WTC11 (cell line): ENCODE data around the gene MEGF8. TPM values are rescaled to one million over a fixed set of nuclear protein-coding genes. Genes with fewer than 3 reads are reported as not detected.

ENCODE experiments used
- ATAC-seq: fragments of 200-7000 bp; cut with Tn5 transposase; 2 replicates; pipeline ENCODE4 v1.10.0; 2021; ENCODE audit warnings: mild to moderate bottlenecking, moderate library complexity
- CTCF ChIA-PET: fragments of 300-600 bp; sonication (Branson Sonifier 250); formaldehyde crosslinking; loops from one replicate; lab custom pipeline; 2021; ENCODE audit warnings: antibody characterized with exemption; lab: Charles Lee
- POLR2A ChIA-PET: fragments of 350-600 bp; sonication (Branson Sonifier 250); formaldehyde crosslinking; loops from one replicate; lab custom pipeline; 2021; ENCODE audit warnings: antibody characterized with exemption; lab: Charles Lee
- DNase-seq: peaks from one replicate; pipeline ENCODE4 v3.0.0; 2021; ENCODE audit warnings: low spot score
- H3K27ac Mint-ChIP-seq: 2 replicates; pipeline ENCODE4 v1.8.0; 2021; ENCODE audit warnings: mixed read lengths
- H3K27me3 Mint-ChIP-seq: 2 replicates; pipeline ENCODE4 v1.8.0; 2021; ENCODE audit warnings: low read depth, mild to moderate bottlenecking, moderate library complexity, mixed read lengths
- H3K36me3 Mint-ChIP-seq: 2 replicates; pipeline ENCODE4 v1.8.0; 2021; ENCODE audit warnings: mixed read lengths
- H3K4me1 Mint-ChIP-seq: 2 replicates; pipeline ENCODE4 v1.8.0; 2022; ENCODE audit warnings: mixed read lengths
- H3K4me3 Mint-ChIP-seq: 2 replicates; pipeline ENCODE4 v1.8.0; 2021; ENCODE audit warnings: mild to moderate bottlenecking, moderate library complexity, mixed read lengths
- H3K9me3 Mint-ChIP-seq: 2 replicates; pipeline ENCODE4 v1.8.0; 2021; ENCODE audit warnings: mixed read lengths
- CBFB ChIP-seq: sonication (generic); formaldehyde crosslinking; IDR thresholded peaks from 2 replicates; pipeline ENCODE4 v1.8.1; 2022; ENCODE audit warnings: mild to moderate bottlenecking, low read depth, missing genetic modification reagents
- ELF4 ChIP-seq: sonication (generic); formaldehyde crosslinking; IDR thresholded peaks from 2 replicates; pipeline ENCODE4 v1.8.1; 2022; ENCODE audit warnings: low read depth, mild to moderate bottlenecking, moderate library complexity, missing genetic modification reagents
- ETV6 ChIP-seq: sonication (generic); formaldehyde crosslinking; IDR thresholded peaks from 2 replicates; pipeline ENCODE4 v1.8.1; 2022; ENCODE audit warnings: mild to moderate bottlenecking, missing genetic modification reagents
- FOXJ3 ChIP-seq: sonication (generic); formaldehyde crosslinking; IDR thresholded peaks from 2 replicates; pipeline ENCODE4 v1.9.0; 2021; ENCODE audit warnings: missing genetic modification reagents, mild to moderate bottlenecking, borderline replicate concordance
- GABPB1 ChIP-seq: sonication (generic); formaldehyde crosslinking; IDR thresholded peaks from 2 replicates; pipeline ENCODE4 v1.8.1; 2023; ENCODE audit warnings: mild to moderate bottlenecking, missing genetic modification reagents
- HMGA2 ChIP-seq: fragments of 250-450 bp; sonication (Bioruptor Pico); IDR thresholded peaks from 2 replicates; pipeline ENCODE4 v1.4.0; 2021; ENCODE audit warnings: mild to moderate bottlenecking, moderate library complexity
- JUN ChIP-seq: sonication (generic); formaldehyde crosslinking; IDR thresholded peaks from 2 replicates; pipeline ENCODE4 v1.8.0; 2023; ENCODE audit warnings: mild to moderate bottlenecking, missing genetic modification reagents
- KAT7 ChIP-seq: sonication (generic); formaldehyde crosslinking; IDR thresholded peaks from 2 replicates; pipeline ENCODE4 v1.8.1; 2023; ENCODE audit warnings: missing genetic modification reagents, mild to moderate bottlenecking, borderline replicate concordance
- NR1H2 ChIP-seq: sonication (generic); formaldehyde crosslinking; IDR thresholded peaks from 2 replicates; pipeline ENCODE4 v1.9.0; 2021; ENCODE audit warnings: mild to moderate bottlenecking, moderate library complexity, missing genetic modification reagents
- NR3C1 ChIP-seq: sonication (generic); formaldehyde crosslinking; conservative IDR thresholded peaks from 2 replicates; pipeline ENCODE4 v1.8.1; 2023; ENCODE audit warnings: low read depth, mild to moderate bottlenecking, missing genetic modification reagents
- SMAD3 ChIP-seq: sonication (generic); formaldehyde crosslinking; IDR thresholded peaks from 2 replicates; pipeline ENCODE4 v1.8.0; 2022; ENCODE audit warnings: missing genetic modification reagents, mild to moderate bottlenecking, borderline replicate concordance
- SOX15 ChIP-seq: fragments of 250-450 bp; sonication (Bioruptor Pico); IDR thresholded peaks from 2 replicates; pipeline ENCODE4 v1.9.0; 2021; ENCODE audit warnings: mild to moderate bottlenecking
- SP1 ChIP-seq: sonication (generic); formaldehyde crosslinking; conservative IDR thresholded peaks from 2 replicates; pipeline ENCODE4 v1.8.1; 2022; ENCODE audit warnings: missing genetic modification reagents
- TEAD1 ChIP-seq: sonication (generic); formaldehyde crosslinking; IDR thresholded peaks from 2 replicates; pipeline ENCODE4 v1.8.0; 2022; ENCODE audit warnings: mild to moderate bottlenecking, missing genetic modification reagents
- TP53 ChIP-seq: sonication (generic); formaldehyde crosslinking; IDR thresholded peaks from 2 replicates; pipeline ENCODE4 v1.8.1; 2023; ENCODE audit warnings: mild to moderate bottlenecking, missing genetic modification reagents
- ZBTB21 ChIP-seq: sonication (generic); formaldehyde crosslinking; IDR thresholded peaks from 2 replicates; pipeline ENCODE4 v1.8.1; 2023; ENCODE audit warnings: mild to moderate bottlenecking, missing genetic modification reagents, borderline replicate concordance
- ZNF423 ChIP-seq: fragments of 250-450 bp; sonication (Bioruptor Pico); IDR thresholded peaks from 2 replicates; pipeline ENCODE4 v2.1.2; 2022; ENCODE audit warnings: mild to moderate bottlenecking, moderate library complexity
- total RNA-seq: library from RNA; stranded (reverse); gene quantifications from 3 replicates; pipeline ENCODE4 v1.2.3, GENCODE V29; 2021
- TF ChIP-seq, protein P1 (sequence below): sonication (generic); formaldehyde crosslinking; IDR thresholded peaks from 2 replicates; pipeline ENCODE4 v1.8.1; 2023; ENCODE audit warnings: mild to moderate bottlenecking, missing genetic modification reagents, borderline replicate concordance
- TF ChIP-seq, protein P2 (sequence below): fragments of 250-450 bp; sonication (Bioruptor Pico); IDR thresholded peaks from 2 replicates; pipeline ENCODE4 v1.9.0; 2021; ENCODE audit warnings: moderate library complexity, mild to moderate bottlenecking, inconsistent platforms, borderline replicate concordance
- TF ChIP-seq, protein P3 (sequence below): sonication (generic); formaldehyde crosslinking; IDR thresholded peaks from 2 replicates; pipeline ENCODE4 v1.8.1; 2022; ENCODE audit warnings: mild to moderate bottlenecking, missing genetic modification reagents, moderate library complexity, borderline replicate concordance
- TF ChIP-seq, protein P4 (sequence below): sonication (generic); formaldehyde crosslinking; IDR thresholded peaks from 2 replicates; pipeline ENCODE4 v1.8.1; 2022; ENCODE audit warnings: low read depth, mild to moderate bottlenecking, moderate library complexity, missing genetic modification reagents, borderline replicate concordance
- TF ChIP-seq, protein P5 (sequence below): sonication (generic); formaldehyde crosslinking; IDR thresholded peaks from 2 replicates; pipeline ENCODE4 v1.8.1; 2022; ENCODE audit warnings: low read depth, missing genetic modification reagents, borderline replicate concordance
- TF ChIP-seq, protein P6 (sequence below): sonication (generic); formaldehyde crosslinking; IDR thresholded peaks from 2 replicates; pipeline ENCODE4 v1.8.1; 2023; ENCODE audit warnings: mild to moderate bottlenecking, missing genetic modification reagents, moderate library complexity

MEGF8 gene
- total RNA-seq, 1 experiment from 2014 or later: 42.1 TPM

DNA sequence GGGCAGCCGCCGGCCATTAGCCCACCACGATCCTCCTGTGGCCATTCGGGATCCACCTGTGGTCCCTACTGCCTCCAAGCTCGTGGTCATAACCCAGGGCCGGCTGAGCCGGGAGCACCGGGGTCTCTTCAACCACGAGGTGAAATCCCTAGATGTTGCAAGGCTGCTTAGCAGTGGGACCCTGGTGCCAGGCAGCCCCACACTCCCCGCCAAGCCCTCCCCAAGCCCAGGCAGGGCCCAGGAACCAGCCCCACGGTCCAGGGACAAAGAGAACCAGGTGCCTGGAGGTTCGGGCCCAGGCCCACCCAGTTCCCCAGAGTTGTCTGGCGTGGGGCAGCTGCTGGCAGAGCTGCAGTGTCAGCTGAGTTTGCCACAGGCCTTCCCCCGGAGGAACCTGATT lies 15.7 kb upstream of the MEGF8 start:
- Mint-ChIP-seq H3K9me3 (no peaks in the 10 kb centered on the region), H3K4me1 (peaks cover 18% of the 10 kb centered on the region), H3K36me3 (no peaks in the 10 kb centered on the region), H3K27ac (no peak overlapping the region), H3K4me3 (no peak overlapping the region), H3K27me3 (peaks cover 20% of the 10 kb centered on the region)
- ATAC-seq (no peak), DNase-seq (no peak)
- POLR2A ChIA-PET: no interaction called here
- TF ChIP-seq, protein P1, sequence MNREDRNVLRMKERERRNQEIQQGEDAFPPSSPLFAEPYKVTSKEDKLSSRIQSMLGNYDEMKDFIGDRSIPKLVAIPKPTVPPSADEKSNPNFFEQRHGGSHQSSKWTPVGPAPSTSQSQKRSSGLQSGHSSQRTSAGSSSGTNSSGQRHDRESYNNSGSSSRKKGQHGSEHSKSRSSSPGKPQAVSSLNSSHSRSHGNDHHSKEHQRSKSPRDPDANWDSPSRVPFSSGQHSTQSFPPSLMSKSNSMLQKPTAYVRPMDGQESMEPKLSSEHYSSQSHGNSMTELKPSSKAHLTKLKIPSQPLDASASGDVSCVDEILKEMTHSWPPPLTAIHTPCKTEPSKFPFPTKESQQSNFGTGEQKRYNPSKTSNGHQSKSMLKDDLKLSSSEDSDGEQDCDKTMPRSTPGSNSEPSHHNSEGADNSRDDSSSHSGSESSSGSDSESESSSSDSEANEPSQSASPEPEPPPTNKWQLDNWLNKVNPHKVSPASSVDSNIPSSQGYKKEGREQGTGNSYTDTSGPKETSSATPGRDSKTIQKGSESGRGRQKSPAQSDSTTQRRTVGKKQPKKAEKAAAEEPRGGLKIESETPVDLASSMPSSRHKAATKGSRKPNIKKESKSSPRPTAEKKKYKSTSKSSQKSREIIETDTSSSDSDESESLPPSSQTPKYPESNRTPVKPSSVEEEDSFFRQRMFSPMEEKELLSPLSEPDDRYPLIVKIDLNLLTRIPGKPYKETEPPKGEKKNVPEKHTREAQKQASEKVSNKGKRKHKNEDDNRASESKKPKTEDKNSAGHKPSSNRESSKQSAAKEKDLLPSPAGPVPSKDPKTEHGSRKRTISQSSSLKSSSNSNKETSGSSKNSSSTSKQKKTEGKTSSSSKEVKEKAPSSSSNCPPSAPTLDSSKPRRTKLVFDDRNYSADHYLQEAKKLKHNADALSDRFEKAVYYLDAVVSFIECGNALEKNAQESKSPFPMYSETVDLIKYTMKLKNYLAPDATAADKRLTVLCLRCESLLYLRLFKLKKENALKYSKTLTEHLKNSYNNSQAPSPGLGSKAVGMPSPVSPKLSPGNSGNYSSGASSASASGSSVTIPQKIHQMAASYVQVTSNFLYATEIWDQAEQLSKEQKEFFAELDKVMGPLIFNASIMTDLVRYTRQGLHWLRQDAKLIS (CRISPR knock-in tag): no peak
- TF ChIP-seq ZBTB21: no peak
- no peak for TF ChIP-seq SMAD3 (CRISPR knock-in tag)
- no peak for TF ChIP-seq SP1 (CRISPR knock-in tag)
- TF ChIP-seq, protein P2, sequence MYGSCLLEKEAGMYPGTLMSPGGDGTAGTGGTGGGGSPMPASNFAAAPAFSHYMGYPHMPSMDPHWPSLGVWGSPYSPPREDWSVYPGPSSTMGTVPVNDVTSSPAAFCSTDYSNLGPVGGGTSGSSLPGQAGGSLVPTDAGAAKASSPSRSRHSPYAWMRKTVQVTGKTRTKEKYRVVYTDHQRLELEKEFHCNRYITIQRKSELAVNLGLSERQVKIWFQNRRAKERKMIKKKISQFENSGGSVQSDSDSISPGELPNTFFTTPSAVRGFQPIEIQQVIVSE: no peak
- TF ChIP-seq ELF4 (CRISPR knock-in tag): no peak
- TF ChIP-seq, protein P3, sequence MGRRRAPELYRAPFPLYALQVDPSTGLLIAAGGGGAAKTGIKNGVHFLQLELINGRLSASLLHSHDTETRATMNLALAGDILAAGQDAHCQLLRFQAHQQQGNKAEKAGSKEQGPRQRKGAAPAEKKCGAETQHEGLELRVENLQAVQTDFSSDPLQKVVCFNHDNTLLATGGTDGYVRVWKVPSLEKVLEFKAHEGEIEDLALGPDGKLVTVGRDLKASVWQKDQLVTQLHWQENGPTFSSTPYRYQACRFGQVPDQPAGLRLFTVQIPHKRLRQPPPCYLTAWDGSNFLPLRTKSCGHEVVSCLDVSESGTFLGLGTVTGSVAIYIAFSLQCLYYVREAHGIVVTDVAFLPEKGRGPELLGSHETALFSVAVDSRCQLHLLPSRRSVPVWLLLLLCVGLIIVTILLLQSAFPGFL (CRISPR knock-in tag): no peak
- no peak for TF ChIP-seq NR3C1 (CRISPR knock-in tag)
- no peak for TF ChIP-seq TP53 (CRISPR knock-in tag)
- TF ChIP-seq, protein P4, sequence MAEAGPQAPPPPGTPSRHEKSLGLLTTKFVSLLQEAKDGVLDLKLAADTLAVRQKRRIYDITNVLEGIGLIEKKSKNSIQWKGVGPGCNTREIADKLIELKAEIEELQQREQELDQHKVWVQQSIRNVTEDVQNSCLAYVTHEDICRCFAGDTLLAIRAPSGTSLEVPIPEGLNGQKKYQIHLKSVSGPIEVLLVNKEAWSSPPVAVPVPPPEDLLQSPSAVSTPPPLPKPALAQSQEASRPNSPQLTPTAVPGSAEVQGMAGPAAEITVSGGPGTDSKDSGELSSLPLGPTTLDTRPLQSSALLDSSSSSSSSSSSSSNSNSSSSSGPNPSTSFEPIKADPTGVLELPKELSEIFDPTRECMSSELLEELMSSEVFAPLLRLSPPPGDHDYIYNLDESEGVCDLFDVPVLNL (CRISPR knock-in tag): no peak
- TF ChIP-seq, protein P5, sequence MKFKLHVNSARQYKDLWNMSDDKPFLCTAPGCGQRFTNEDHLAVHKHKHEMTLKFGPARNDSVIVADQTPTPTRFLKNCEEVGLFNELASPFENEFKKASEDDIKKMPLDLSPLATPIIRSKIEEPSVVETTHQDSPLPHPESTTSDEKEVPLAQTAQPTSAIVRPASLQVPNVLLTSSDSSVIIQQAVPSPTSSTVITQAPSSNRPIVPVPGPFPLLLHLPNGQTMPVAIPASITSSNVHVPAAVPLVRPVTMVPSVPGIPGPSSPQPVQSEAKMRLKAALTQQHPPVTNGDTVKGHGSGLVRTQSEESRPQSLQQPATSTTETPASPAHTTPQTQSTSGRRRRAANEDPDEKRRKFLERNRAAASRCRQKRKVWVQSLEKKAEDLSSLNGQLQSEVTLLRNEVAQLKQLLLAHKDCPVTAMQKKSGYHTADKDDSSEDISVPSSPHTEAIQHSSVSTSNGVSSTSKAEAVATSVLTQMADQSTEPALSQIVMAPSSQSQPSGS (CRISPR knock-in tag): no peak
- TF ChIP-seq CBFB (CRISPR knock-in tag): no peak
- no peak for TF ChIP-seq ZNF423
- no peak for TF ChIP-seq TEAD1 (CRISPR knock-in tag)
- TF ChIP-seq NR1H2 (CRISPR knock-in tag): no peak
- no peak for TF ChIP-seq JUN (CRISPR knock-in tag)
- no peak for TF ChIP-seq SOX15 (CRISPR knock-in tag)
- CTCF ChIA-PET: interaction anchor here (0.8 to 1.9 kb wide), 2 partner anchors 14 to 15 kb away, joined by 3 to 4 read pairs; no protein-coding TSS in a partner anchor

DNA sequence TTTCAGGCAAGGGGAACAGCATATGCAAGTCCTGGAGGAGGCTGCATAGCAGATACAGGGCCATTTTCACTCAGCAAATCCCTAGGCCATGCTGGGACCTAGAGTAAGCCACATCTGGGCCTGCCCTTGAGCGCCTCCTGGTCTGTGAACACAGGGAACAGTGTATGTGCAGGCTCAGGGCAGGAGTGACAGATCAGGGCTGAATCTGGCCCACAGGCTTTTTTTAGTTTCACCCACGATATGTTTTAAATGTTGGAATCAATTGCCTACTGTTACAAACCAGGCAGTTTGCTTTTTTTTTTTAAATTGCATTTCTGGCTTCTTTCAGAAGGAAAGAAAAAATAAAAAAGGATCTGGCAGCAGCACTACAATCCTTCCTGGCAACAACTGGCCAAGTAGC lies 13.8 kb upstream of the MEGF8 start:
- H3K27me3 Mint-ChIP-seq: peaks cover 26% of the 10 kb centered on the region
- CTCF ChIA-PET: interaction anchor here (1.5 kb wide), 1 partner anchor 32 kb away, joined by 4 read pairs; no protein-coding TSS in a partner anchor
- peak; percentile 33 for ATAC-seq
- TF ChIP-seq, protein P5 (CRISPR knock-in tag): no peak
- no peak for TF ChIP-seq ETV6 (CRISPR knock-in tag)
- TF ChIP-seq HMGA2 (CRISPR knock-in tag): no peak
- TF ChIP-seq GABPB1: no peak
- no peak for TF ChIP-seq FOXJ3 (CRISPR knock-in tag)
- no peak for TF ChIP-seq KAT7 (CRISPR knock-in tag)
- no peak for TF ChIP-seq SOX15 (CRISPR knock-in tag)
- TF ChIP-seq, protein P6, sequence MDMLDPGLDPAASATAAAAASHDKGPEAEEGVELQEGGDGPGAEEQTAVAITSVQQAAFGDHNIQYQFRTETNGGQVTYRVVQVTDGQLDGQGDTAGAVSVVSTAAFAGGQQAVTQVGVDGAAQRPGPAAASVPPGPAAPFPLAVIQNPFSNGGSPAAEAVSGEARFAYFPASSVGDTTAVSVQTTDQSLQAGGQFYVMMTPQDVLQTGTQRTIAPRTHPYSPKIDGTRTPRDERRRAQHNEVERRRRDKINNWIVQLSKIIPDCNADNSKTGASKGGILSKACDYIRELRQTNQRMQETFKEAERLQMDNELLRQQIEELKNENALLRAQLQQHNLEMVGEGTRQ (CRISPR knock-in tag): no peak

More for the DNA sequence above, 13.8 kb upstream of the MEGF8 start:
- Mint-ChIP-seq H3K4me3 (peak overlapping the region; percentile 18; the same call in 1 of the 2 replicates), H3K9me3 (no peaks in the 10 kb centered on the region), H3K4me1 (peaks cover 15% of the 10 kb centered on the region), H3K36me3 (no peaks in the 10 kb centered on the region), H3K27ac (no peak overlapping the region)
- POLR2A ChIA-PET: no interaction called here
- DNase-seq: peak; percentile 54
